PFSK-1 (cell line): ENCODE data around the gene PUM2.

Experiments used
- REST ChIP-seq, 2 experiments: IDR thresholded peaks; 2 replicates each; pipeline versions ENCODE4 v1.6.1 to v1.8.0; 2011 to 2012; ENCODE audit warnings: low read depth in 2 of 2, low read length in 2 of 2, control low read depth in 1 of 2, inconsistent platforms in 1 of 2, mild to moderate bottlenecking in 1 of 2, moderate library complexity in 1 of 2; ENCODE audit not compliant: insufficient read depth in 1 of 2
- TAF1 ChIP-seq: IDR thresholded peaks from 2 replicates; pipeline ENCODE4 v1.6.1; 2012; ENCODE audit warnings: low read length, control low read depth, borderline replicate concordance; ENCODE audit not compliant: insufficient read depth

GRCh38 chr2:20313659-20314058 lies 37.0 kb downstream of the PUM2 start:
- TF ChIP-seq TAF1 (no peak), REST (IDR thresholded peaks at IDR 0.05; ENCODE audit: insufficient read depth in 1 of 2, low read depth in 2 of 2, low read length in 2 of 2) (no peak)
